ENCODE data around the gene MBD3L3.
"Not testable (repeated sequence)": the region's sequence is repeated elsewhere in the genome, so short reads cannot be mapped to it uniquely, and the experiment has no call there.

Gene MBD3L3

DNA sequence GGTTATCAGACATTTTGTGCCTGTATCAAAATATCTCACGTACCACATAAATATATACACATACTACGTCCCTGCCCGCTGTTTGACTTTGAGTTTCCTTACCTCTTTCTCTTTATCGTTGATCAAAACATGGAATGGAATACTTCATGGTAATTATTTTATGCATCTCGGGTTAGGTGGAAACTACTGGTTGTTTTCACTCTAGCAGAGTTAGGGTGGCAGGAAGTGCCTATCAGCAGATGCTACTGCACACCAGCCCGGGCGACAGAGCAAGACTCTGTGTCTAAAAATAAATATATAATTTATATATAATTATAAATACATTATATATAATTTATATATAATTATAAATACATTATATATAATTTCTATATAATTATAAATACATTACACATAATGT is 5.6 kb downstream of the MBD3L3 start:
- H3K4me1 ChIP-seq; DNase-seq; intact Hi-C loops (cut with DNase I; ENCODE audit: low total_unique reads); H3K4me3 ChIP-seq; H3K9me3 ChIP-seq; H3K27me3 ChIP-seq; H3K27ac ChIP-seq; H3K36me3 ChIP-seq: not testable (repeated sequence)

DNA sequence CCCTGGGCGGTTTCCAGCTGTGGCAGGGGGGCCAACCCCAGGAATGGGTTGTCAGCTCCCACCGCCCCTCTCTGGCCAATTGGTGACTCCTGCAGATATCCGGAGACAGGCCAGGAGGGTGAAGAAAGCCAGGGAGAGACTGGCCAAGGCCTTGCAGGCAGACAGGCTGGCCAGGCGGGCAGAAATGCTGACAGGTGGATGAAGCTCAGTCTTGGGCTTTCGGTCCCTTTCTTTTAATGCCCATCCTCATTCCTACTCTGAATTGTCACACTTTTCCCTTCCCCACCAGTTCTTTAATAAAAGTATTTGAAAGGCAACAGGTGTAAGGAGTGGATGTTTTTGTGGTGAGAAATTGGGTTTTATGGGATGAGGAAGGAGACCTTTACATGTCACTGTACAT is 7.1 kb downstream of the MBD3L3 start:
- H3K27ac ChIP-seq; DNase-seq; H3K27me3 ChIP-seq; intact Hi-C loops (cut with DNase I; ENCODE audit: low total_unique reads); H3K4me1 ChIP-seq; H3K9me3 ChIP-seq; H3K36me3 ChIP-seq; H3K4me3 ChIP-seq: not testable (repeated sequence)

DNA sequence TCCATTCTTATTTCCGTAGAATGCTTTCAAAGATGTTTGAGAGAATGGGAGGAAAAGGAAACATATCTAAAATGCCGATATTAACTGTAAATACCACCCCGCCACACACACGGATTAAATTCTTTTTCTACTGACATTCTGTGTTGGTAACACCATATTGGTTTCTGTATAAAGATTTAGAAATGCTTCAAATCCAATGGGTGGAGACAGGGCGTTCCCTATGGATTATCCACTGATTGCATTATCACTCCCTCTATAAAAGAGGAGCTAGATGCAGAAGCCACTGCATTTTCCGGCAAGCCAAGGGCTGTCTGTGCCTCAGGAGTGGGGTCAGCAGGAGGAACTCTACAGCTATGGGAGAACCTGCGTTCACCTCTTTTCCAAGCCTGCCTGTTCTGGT is 9.5 kb downstream of the MBD3L3 start, which contains the start of gene MBD3L2:
MBD3L2 (plus strand) TSS at position 301 of the 400 bp plus-strand sequence; CDS start at position 354, 53 bp downstream.
- H3K36me3 ChIP-seq; H3K4me3 ChIP-seq; H3K9me3 ChIP-seq; H3K27me3 ChIP-seq; H3K4me1 ChIP-seq; H3K27ac ChIP-seq; DNase-seq; intact Hi-C loops (cut with DNase I; ENCODE audit: low total_unique reads): not testable (repeated sequence)

DNA sequence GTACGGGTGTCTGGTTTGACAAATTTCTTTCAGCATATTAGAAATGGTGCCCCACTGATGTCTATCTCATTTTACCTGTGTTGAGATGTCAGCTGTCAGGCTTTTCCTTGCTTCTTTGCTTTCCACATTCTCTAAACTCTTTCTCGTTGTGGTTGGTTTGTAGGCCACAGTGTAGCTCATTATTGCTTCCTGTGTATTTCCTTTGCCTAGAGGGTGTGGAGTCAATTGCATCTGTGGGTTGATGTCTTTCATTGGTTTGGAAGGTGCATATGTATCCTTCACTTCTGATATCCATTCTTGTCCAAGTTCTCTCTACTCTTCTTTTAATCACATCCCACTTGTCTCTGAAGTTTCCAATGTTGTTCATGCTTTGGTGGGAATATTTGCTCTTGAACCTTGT is 16.9 kb downstream of the MBD3L3 start:
- H3K27ac ChIP-seq; H3K9me3 ChIP-seq; H3K4me3 ChIP-seq; H3K4me1 ChIP-seq; H3K27me3 ChIP-seq; H3K36me3 ChIP-seq; DNase-seq; intact Hi-C loops (cut with DNase I; ENCODE audit: low total_unique reads): not testable (repeated sequence)

DNA sequence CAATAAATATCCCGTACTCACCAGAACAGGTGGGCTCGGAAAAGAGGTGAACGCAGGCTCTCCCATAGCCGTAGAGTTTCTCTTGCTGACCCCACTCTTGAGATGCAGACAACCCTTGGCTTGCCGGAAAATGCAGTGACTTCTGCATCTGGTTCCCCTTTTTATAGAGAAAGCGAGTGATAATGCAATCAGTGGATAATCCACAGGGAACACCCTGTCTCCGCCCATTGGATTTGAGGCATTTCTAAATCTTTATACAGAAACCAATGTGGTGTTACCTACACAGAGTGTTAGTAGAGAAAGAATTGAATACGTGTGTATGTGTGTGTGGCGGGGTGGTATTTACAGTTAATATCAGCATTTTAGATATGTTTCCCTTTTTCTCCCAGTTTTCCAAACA is 18.4 kb downstream of the MBD3L3 start, which contains the start of gene MBD3L4:
MBD3L4 (minus strand) TSS at position 101 of the 400 bp plus-strand sequence; CDS start at position 66, 35 bp downstream.
- H3K4me1 ChIP-seq; intact Hi-C loops (cut with DNase I; ENCODE audit: low total_unique reads); DNase-seq; H3K36me3 ChIP-seq; H3K27ac ChIP-seq; H3K4me3 ChIP-seq; H3K9me3 ChIP-seq; H3K27me3 ChIP-seq: not testable (repeated sequence)

DNA sequence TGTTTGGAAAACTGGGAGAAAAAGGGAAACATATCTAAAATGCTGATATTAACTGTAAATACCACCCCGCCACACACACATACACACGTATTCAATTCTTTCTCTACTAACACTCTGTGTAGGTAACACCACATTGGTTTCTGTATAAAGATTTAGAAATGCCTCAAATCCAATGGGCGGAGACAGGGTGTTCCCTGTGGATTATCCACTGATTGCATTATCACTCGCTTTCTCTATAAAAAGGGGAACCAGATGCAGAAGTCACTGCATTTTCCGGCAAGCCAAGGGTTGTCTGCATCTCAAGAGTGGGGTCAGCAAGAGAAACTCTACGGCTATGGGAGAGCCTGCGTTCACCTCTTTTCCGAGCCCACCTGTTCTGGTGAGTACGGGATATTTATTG is 28.2 kb downstream of the MBD3L3 start, which contains the start of gene MBD3L5:
MBD3L5 (plus strand) TSS at position 301 of the 400 bp plus-strand sequence; CDS start at position 335, 34 bp downstream.
- H3K27me3 ChIP-seq; intact Hi-C loops (cut with DNase I; ENCODE audit: low total_unique reads); H3K4me1 ChIP-seq; DNase-seq; H3K9me3 ChIP-seq; H3K36me3 ChIP-seq; H3K4me3 ChIP-seq; H3K27ac ChIP-seq: not testable (repeated sequence)

DNA sequence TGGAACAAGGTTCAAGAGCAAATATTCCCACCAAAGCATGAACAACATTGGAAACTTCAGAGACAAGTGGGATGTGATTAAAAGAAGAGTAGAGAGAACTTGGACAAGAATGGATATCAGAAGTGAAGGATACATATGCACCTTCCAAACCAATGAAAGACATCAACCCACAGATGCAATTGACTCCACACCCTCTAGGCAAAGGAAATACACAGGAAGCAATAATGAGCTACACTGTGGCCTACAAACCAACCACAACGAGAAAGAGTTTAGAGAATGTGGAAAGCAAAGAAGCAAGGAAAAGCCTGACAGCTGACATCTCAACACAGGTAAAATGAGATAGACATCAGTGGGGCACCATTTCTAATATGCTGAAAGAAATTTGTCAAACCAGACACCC is 29.7 kb downstream of the MBD3L3 start:
- H3K36me3 ChIP-seq; H3K9me3 ChIP-seq; intact Hi-C loops (cut with DNase I; ENCODE audit: low total_unique reads); H3K4me3 ChIP-seq; H3K27me3 ChIP-seq; H3K4me1 ChIP-seq; H3K27ac ChIP-seq; DNase-seq: not testable (repeated sequence)

DNA sequence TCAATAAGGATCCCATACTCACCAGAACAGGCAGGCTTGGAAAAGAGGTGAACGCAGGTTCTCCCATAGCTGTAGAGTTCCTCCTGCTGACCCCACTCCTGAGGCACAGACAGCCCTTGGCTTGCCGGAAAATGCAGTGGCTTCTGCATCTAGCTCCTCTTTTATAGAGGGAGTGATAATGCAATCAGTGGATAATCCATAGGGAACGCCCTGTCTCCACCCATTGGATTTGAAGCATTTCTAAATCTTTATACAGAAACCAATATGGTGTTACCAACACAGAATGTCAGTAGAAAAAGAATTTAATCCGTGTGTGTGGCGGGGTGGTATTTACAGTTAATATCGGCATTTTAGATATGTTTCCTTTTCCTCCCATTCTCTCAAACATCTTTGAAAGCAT is 37.1 kb downstream of the MBD3L3 start, which contains the start of gene MBD3L2B:
MBD3L2B (minus strand) TSS at position 101 of the 400 bp plus-strand sequence; CDS start at position 67, 34 bp downstream.
- H3K36me3 ChIP-seq; DNase-seq; H3K9me3 ChIP-seq; H3K27ac ChIP-seq; H3K27me3 ChIP-seq; H3K4me3 ChIP-seq; H3K4me1 ChIP-seq; intact Hi-C loops (cut with DNase I; ENCODE audit: low total_unique reads): not testable (repeated sequence)

DNA sequence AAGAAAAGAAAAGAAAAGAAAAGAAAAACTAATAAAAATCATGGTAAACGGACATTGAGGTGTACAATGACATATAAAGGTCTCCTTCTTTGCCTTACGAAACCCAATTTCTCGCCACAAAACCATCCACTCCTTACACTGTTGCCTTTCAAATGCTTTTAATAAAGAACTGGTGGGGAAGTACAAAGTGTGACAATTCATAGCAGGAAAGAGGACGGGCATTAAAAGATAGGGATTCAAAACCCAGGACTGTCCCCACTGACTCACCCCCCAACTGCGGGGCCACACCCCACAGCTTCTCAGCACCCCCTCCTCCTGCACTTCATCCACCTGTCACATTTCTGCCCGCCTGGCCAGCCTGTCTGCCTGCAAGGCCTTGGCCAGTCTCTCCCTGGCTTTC is 39.6 kb downstream of the MBD3L3 start:
- Histone ChIP-seq H3K27ac (no peak overlapping the region), H3K36me3 (no peaks in the 10 kb centered on the region), H3K4me3 (no peak overlapping the region), H3K27me3 (no peaks in the 10 kb centered on the region), H3K9me3 (no peaks in the 10 kb centered on the region), H3K4me1 (no peaks in the 10 kb centered on the region)
- TF ChIP-seq, protein P1, sequence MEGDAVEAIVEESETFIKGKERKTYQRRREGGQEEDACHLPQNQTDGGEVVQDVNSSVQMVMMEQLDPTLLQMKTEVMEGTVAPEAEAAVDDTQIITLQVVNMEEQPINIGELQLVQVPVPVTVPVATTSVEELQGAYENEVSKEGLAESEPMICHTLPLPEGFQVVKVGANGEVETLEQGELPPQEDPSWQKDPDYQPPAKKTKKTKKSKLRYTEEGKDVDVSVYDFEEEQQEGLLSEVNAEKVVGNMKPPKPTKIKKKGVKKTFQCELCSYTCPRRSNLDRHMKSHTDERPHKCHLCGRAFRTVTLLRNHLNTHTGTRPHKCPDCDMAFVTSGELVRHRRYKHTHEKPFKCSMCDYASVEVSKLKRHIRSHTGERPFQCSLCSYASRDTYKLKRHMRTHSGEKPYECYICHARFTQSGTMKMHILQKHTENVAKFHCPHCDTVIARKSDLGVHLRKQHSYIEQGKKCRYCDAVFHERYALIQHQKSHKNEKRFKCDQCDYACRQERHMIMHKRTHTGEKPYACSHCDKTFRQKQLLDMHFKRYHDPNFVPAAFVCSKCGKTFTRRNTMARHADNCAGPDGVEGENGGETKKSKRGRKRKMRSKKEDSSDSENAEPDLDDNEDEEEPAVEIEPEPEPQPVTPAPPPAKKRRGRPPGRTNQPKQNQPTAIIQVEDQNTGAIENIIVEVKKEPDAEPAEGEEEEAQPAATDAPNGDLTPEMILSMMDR (IDR thresholded peaks at IDR 0.05) = no peak
- no peak for DNase-seq
- intact Hi-C loops (cut with DNase I; ENCODE audit: low total_unique reads) = no loop called here

DNA sequence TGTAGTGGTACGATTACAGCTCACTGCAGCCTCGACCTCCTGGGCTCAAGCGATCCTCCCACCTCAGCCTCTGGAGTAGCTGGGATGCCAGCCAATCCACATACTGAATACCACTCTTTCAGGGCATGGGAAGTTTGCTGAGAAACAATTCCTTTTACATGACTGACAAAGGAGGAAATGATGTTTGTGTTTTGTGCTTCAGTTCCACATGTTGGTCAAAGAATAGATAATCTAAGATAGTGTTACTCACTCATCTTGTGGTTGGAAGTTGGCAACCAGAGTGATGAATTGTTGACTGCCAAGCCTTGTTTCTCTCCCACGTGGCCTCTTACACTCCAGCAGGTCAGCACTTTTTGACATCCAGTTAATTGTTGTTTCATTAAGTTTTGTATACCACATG is 44.8 kb downstream of the MBD3L3 start:
- no peak overlapping the region for H3K4me3 ChIP-seq
- no peaks in the 10 kb centered on the region for H3K9me3 ChIP-seq
- no peaks in the 10 kb centered on the region for H3K27me3 ChIP-seq
- no peak for DNase-seq
- intact Hi-C loops (cut with DNase I; ENCODE audit: low total_unique reads) = no loop called here
- TF ChIP-seq, protein P1 (IDR thresholded peaks at IDR 0.05) = no peak
- H3K27ac ChIP-seq = no peak overlapping the region
- H3K36me3 ChIP-seq = no peaks in the 10 kb centered on the region
- no peaks in the 10 kb centered on the region for H3K4me1 ChIP-seq
